WTC11 (cell line): Measurements from ENCODE around the gene KBTBD8. TPM values are rescaled to one million over a fixed set of nuclear protein-coding genes. Genes with fewer than 3 reads are reported as not detected.

Experiments used
- ATAC-seq: fragments of 200-7000 bp; cut with Tn5 transposase; 2 replicates; pipeline ENCODE4 v1.10.0; 2021; ENCODE audit warnings: mild to moderate bottlenecking, moderate library complexity
- CTCF ChIA-PET: fragments of 300-600 bp; sonication (Branson Sonifier 250); formaldehyde crosslinking; loops from one replicate; lab custom pipeline; 2021; ENCODE audit warnings: antibody characterized with exemption; lab: Charles Lee
- POLR2A ChIA-PET: fragments of 350-600 bp; sonication (Branson Sonifier 250); formaldehyde crosslinking; loops from one replicate; lab custom pipeline; 2021; ENCODE audit warnings: antibody characterized with exemption; lab: Charles Lee
- DNase-seq: peaks from one replicate; pipeline ENCODE4 v3.0.0; 2021; ENCODE audit warnings: low spot score
- H3K27ac Mint-ChIP-seq: 2 replicates; pipeline ENCODE4 v1.8.0; 2021; ENCODE audit warnings: mixed read lengths
- H3K27me3 Mint-ChIP-seq: 2 replicates; pipeline ENCODE4 v1.8.0; 2021; ENCODE audit warnings: low read depth, mild to moderate bottlenecking, moderate library complexity, mixed read lengths
- H3K36me3 Mint-ChIP-seq: 2 replicates; pipeline ENCODE4 v1.8.0; 2021; ENCODE audit warnings: mixed read lengths
- H3K4me1 Mint-ChIP-seq: 2 replicates; pipeline ENCODE4 v1.8.0; 2022; ENCODE audit warnings: mixed read lengths
- H3K4me3 Mint-ChIP-seq: 2 replicates; pipeline ENCODE4 v1.8.0; 2021; ENCODE audit warnings: mild to moderate bottlenecking, moderate library complexity, mixed read lengths
- H3K9me3 Mint-ChIP-seq: 2 replicates; pipeline ENCODE4 v1.8.0; 2021; ENCODE audit warnings: mixed read lengths
- ATF1 ChIP-seq: sonication (generic); formaldehyde crosslinking; IDR thresholded peaks from 2 replicates; pipeline ENCODE4 v1.8.1; 2023; ENCODE audit warnings: mild to moderate bottlenecking, moderate library complexity, missing genetic modification reagents
- ATF3 ChIP-seq: sonication (generic); formaldehyde crosslinking; conservative IDR thresholded peaks from 2 replicates; pipeline ENCODE4 v1.8.1; 2022; ENCODE audit warnings: mild to moderate bottlenecking, missing genetic modification reagents
- ATF6 ChIP-seq: sonication (generic); formaldehyde crosslinking; IDR thresholded peaks from 2 replicates; pipeline ENCODE4 v1.8.1; 2023; ENCODE audit warnings: mild to moderate bottlenecking, missing genetic modification reagents
- E2F5 ChIP-seq: sonication (generic); formaldehyde crosslinking; IDR thresholded peaks from 2 replicates; pipeline ENCODE4 v1.8.1; 2022; ENCODE audit warnings: mild to moderate bottlenecking, moderate library complexity, missing genetic modification reagents
- ELF4 ChIP-seq: sonication (generic); formaldehyde crosslinking; IDR thresholded peaks from 2 replicates; pipeline ENCODE4 v1.8.1; 2022; ENCODE audit warnings: low read depth, mild to moderate bottlenecking, moderate library complexity, missing genetic modification reagents
- EMX1 ChIP-seq: fragments of 250-450 bp; sonication (Bioruptor Pico); IDR thresholded peaks from 2 replicates; pipeline ENCODE4 v1.8.0; 2021; ENCODE audit warnings: mild to moderate bottlenecking
- ERG ChIP-seq: fragments of 250-450 bp; sonication (Bioruptor Pico); IDR thresholded peaks from 2 replicates; pipeline ENCODE4 v1.8.0; 2021; ENCODE audit warnings: mild to moderate bottlenecking
- ESRRA ChIP-seq: sonication (generic); formaldehyde crosslinking; IDR thresholded peaks from 2 replicates; pipeline ENCODE4 v1.8.1; 2022; ENCODE audit warnings: mild to moderate bottlenecking, missing genetic modification reagents, borderline replicate concordance
- FOXJ3 ChIP-seq: sonication (generic); formaldehyde crosslinking; IDR thresholded peaks from 2 replicates; pipeline ENCODE4 v1.9.0; 2021; ENCODE audit warnings: missing genetic modification reagents, mild to moderate bottlenecking, borderline replicate concordance
- FOXP4 ChIP-seq: sonication (generic); formaldehyde crosslinking; IDR thresholded peaks from 2 replicates; pipeline ENCODE4 v1.8.0; 2022; ENCODE audit warnings: mild to moderate bottlenecking, missing genetic modification reagents
- KAT7 ChIP-seq: sonication (generic); formaldehyde crosslinking; IDR thresholded peaks from 2 replicates; pipeline ENCODE4 v1.8.1; 2023; ENCODE audit warnings: missing genetic modification reagents, mild to moderate bottlenecking, borderline replicate concordance
- NFATC4 ChIP-seq: fragments of 250-450 bp; sonication (Bioruptor Pico); IDR thresholded peaks from 2 replicates; pipeline ENCODE4 v1.9.0; 2021; ENCODE audit warnings: mild to moderate bottlenecking
- OVOL2 ChIP-seq: fragments of 250-450 bp; sonication (Bioruptor Pico); IDR thresholded peaks from 2 replicates; pipeline ENCODE4 v1.9.0; 2021; ENCODE audit warnings: mild to moderate bottlenecking, borderline replicate concordance
- RELA ChIP-seq: sonication (generic); formaldehyde crosslinking; IDR thresholded peaks from 2 replicates; pipeline ENCODE4 v1.8.1; 2022; ENCODE audit warnings: missing genetic modification reagents, mild to moderate bottlenecking, borderline replicate concordance
- ZNF138 ChIP-seq: sonication (generic); formaldehyde crosslinking; conservative IDR thresholded peaks from 2 replicates; pipeline ENCODE4 v1.8.1; 2022; ENCODE audit warnings: mild to moderate bottlenecking, moderate library complexity, missing genetic modification reagents
- ZNF232 ChIP-seq: sonication (generic); formaldehyde crosslinking; IDR thresholded peaks from 2 replicates; pipeline ENCODE4 v1.8.0; 2022; ENCODE audit warnings: mild to moderate bottlenecking, missing genetic modification reagents
- ZNF281 ChIP-seq: sonication (generic); formaldehyde crosslinking; IDR thresholded peaks from 2 replicates; pipeline ENCODE4 v1.8.0; 2023; ENCODE audit warnings: mild to moderate bottlenecking, missing genetic modification reagents
- ZNF396 ChIP-seq: fragments of 250-450 bp; sonication (Bioruptor Pico); IDR thresholded peaks from 2 replicates; pipeline ENCODE4 v1.8.0; 2021; ENCODE audit warnings: mild to moderate bottlenecking, moderate library complexity, borderline replicate concordance
- total RNA-seq: library from RNA; stranded (reverse); gene quantifications from 3 replicates; pipeline ENCODE4 v1.2.3, GENCODE V29; 2021

Gene KBTBD8
- total RNA-seq, 1 experiment from 2014 or later: 15.0 TPM

- TF ChIP-seq ESRRA (CRISPR knock-in tag) (no peak), RELA (CRISPR knock-in tag) (no peak), EMX1 (CRISPR knock-in tag) (no peak), NFATC4 (CRISPR knock-in tag) (no peak), ZNF396 (CRISPR knock-in tag) (no peak)
Measured at GRCh38 chr3:67033079-67033478, 35.0 kb downstream of the KBTBD8 start (continued).

GRCh38 chr3:67034371-67034770 is 36.3 kb downstream of the KBTBD8 start:
- H3K9me3 Mint-ChIP-seq: no peaks in the 10 kb centered on the region
- TF ChIP-seq ZNF232 (CRISPR knock-in tag) (no peak), ERG (CRISPR knock-in tag) (no peak), FOXP4 (CRISPR knock-in tag) (no peak), ZNF281 (no peak), E2F5 (CRISPR knock-in tag) (no peak), ATF6 (CRISPR knock-in tag) (no peak), ELF4 (no peak), NFATC4 (CRISPR knock-in tag) (no peak), ESRRA (CRISPR knock-in tag) (no peak), OVOL2 (CRISPR knock-in tag) (no peak), ATF1 (CRISPR knock-in tag) (no peak)
- TF ChIP-seq, all 79 proteins: peak for 0
- no peak for ATAC-seq
- Mint-ChIP-seq H3K27ac (no peak overlapping the region), H3K36me3 (no peaks in the 10 kb centered on the region), H3K4me3 (no peak overlapping the region), H3K27me3 (no peaks in the 10 kb centered on the region), H3K4me1 (peaks cover 10% of the 10 kb centered on the region)
- DNase-seq: no peak
- POLR2A ChIA-PET: no interaction called here
- CTCF ChIA-PET: no interaction called here

- TF ChIP-seq KAT7 (CRISPR knock-in tag) (no peak), FOXJ3 (no peak), ZNF138 (CRISPR knock-in tag) (no peak), ATF3 (no peak)
Measured at GRCh38 chr3:67037615-67038014, 39.5 kb downstream of the KBTBD8 start.

More at GRCh38 chr3:67037615-67038014, 39.5 kb downstream of the KBTBD8 start:
- CTCF ChIA-PET: interaction anchor here (1.4 kb wide), 1 partner anchor 99 kb away, joined by 5 read pairs; no protein-coding TSS in a partner anchor
- H3K4me1 Mint-ChIP-seq: peaks cover 8% of the 10 kb centered on the region; the same call in 1 of the 2 replicates
- ATAC-seq: no peak
- H3K9me3 Mint-ChIP-seq: no peaks in the 10 kb centered on the region
- POLR2A ChIA-PET: no interaction called here
- no peaks in the 10 kb centered on the region for H3K27me3 Mint-ChIP-seq
- H3K27ac Mint-ChIP-seq: no peak overlapping the region
- DNase-seq: no peak
- H3K36me3 Mint-ChIP-seq: no peaks in the 10 kb centered on the region
- no peak overlapping the region for H3K4me3 Mint-ChIP-seq
